ENCODE results near the gene SYT1.

DNA sequence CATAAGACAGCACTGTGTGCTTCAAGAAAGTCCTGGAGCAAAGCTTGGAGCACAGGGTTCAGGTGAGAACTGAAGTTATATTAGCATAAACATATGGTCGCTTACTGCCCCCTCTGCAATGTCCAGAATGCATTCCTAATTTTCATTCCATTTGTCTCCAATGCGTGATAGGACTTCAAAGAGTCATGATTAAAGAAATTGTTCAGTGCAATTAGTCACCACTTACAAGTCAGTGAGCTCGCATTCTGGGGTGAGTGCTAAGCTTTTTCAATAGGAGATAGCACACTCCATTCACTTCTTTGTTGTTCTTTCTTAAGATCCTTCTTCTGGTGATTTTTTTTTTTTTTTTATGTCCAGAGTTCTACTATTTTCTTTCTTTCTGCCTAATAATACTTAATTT, 398.4 kb downstream of the SYT1 start:
- TF ChIP-seq CTCF (IDR thresholded peaks at IDR 0.05; ENCODE audit: insufficient read depth, low read depth, low read length) (no peak), EZH2 (IDR thresholded peaks at IDR 0.05; ENCODE audit: insufficient read depth, low read length) (no peak)

Data from astrocyte (in vitro differentiated cells and primary cell).